Measurements from ENCODE around the gene SATB1. TPM values are rescaled to one million over a fixed set of nuclear protein-coding genes. Genes with fewer than 3 reads are reported as not detected.

The SATB1 gene
- total and polyA plus RNA-seq, 2 of the 4 experiments (the other 2 are of a cell fraction), result 7.5 to 10.7 TPM

- H3K18ac ChIP-seq (ENCODE audit: low read depth, low read length), result no peak overlapping the region
- H3K9me1 ChIP-seq (ENCODE audit: insufficient read depth, low read length), result no peaks in the 10 kb centered on the region
- ATAC-seq (ENCODE audit: low read depth) (no peak), DNase-seq (peak; percentile 5)
- H3K4me3 ChIP-seq (ENCODE audit: insufficient read depth, low read depth, low read length), result no peak overlapping the region
- H4K91ac ChIP-seq (ENCODE audit: insufficient read depth, low read depth, low read length), result no peak overlapping the region
- no peak overlapping the region for H2AFZ ChIP-seq (replicated peaks; ENCODE audit: low read length, poor library complexity)
- no peaks in the 10 kb centered on the region for H3K9me3 ChIP-seq (ENCODE audit: control insufficient read depth, insufficient read depth, low read length)
- in situ Hi-C loops (cut with MboI; ENCODE audit: low sequenced_read_pairs), result no loop called here
- H3K79me1 ChIP-seq (ENCODE audit: low read depth in 1 of 2, low read length in 2 of 2), result no peaks in the 10 kb centered on the region
- H4K5ac ChIP-seq (ENCODE audit: low read depth, low read length), result no peak overlapping the region
- H2AK9ac ChIP-seq (replicated peaks; ENCODE audit: low read depth, low read length, poor library complexity), result no peak overlapping the region
- H3K4ac ChIP-seq (ENCODE audit: low read depth, low read length), result no peak overlapping the region
- H3K9ac ChIP-seq (ENCODE audit: low read depth, low read length), result no peak overlapping the region
- TF ChIP-seq NFE2L2 (IDR thresholded peaks at IDR 0.05; ENCODE audit: low read depth, low read length), result no peak
- no peak for TF ChIP-seq MXI1 (IDR thresholded peaks at IDR 0.05; ENCODE audit: borderline replicate concordance, low read depth, low read length)
- TF ChIP-seq FOS (IDR thresholded peaks at IDR 0.05; ENCODE audit: low read depth, low read length), result no peak
- no peak for TF ChIP-seq CEBPB (IDR thresholded peaks at IDR 0.05; ENCODE audit: low read depth, low read length)
- TF ChIP-seq ELK1 (IDR thresholded peaks at IDR 0.05; ENCODE audit: borderline replicate concordance, low read depth, low read length), result no peak
- no peak for TF ChIP-seq RCOR1 (IDR thresholded peaks at IDR 0.05; ENCODE audit: insufficient replicate concordance, low read length)
- TF ChIP-seq CTCF (conservative IDR thresholded peaks at IDR 0.05; ENCODE audit: low read depth, low read length), result peak; percentile 57
- TF ChIP-seq BHLHE40 (IDR thresholded peaks at IDR 0.05; ENCODE audit: low read depth, low read length), result no peak
- no peak for TF ChIP-seq POLR2A (IDR thresholded peaks at IDR 0.05; ENCODE audit: low read depth, low read length)
- no peak for TF ChIP-seq CHD1 (IDR thresholded peaks at IDR 0.05; ENCODE audit: low read depth, low read length)
- TF ChIP-seq MAZ (IDR thresholded peaks at IDR 0.05; ENCODE audit: borderline replicate concordance, low read depth, low read length), result no peak
- TF ChIP-seq RFX5 (IDR thresholded peaks at IDR 0.05; ENCODE audit: low read depth, low read length), result no peak
- TF ChIP-seq SMC3 (IDR thresholded peaks at IDR 0.05; ENCODE audit: low read depth, low read length), result peak; percentile 34; the same call in 1 of the 2 replicates
- TF ChIP-seq USF2 (IDR thresholded peaks at IDR 0.05; ENCODE audit: low read depth, low read length), result no peak
- TF ChIP-seq RAD21 (IDR thresholded peaks at IDR 0.05; ENCODE audit: low read length), result peak; percentile 32
- no peak for TF ChIP-seq MAFK (IDR thresholded peaks at IDR 0.05; ENCODE audit: low read depth, low read length)
- no peak overlapping the region for H2BK20ac ChIP-seq (ENCODE audit: low read depth, low read length)
- no peak overlapping the region for H3K23ac ChIP-seq (ENCODE audit: low read depth, low read length)
- no peaks in the 10 kb centered on the region for H3K36me3 ChIP-seq (ENCODE audit: control insufficient read depth, insufficient read depth, low read length)
- H4K8ac ChIP-seq (ENCODE audit: low read depth in 2 of 2, low read length in 2 of 2), result no peak overlapping the region
- no peaks in the 10 kb centered on the region for H4K20me1 ChIP-seq (ENCODE audit: insufficient read depth, low read length)
- POLR2A ChIA-PET (ENCODE audit: unreplicated experiment), result no interaction called here
- CTCF ChIA-PET, result interaction anchor here (0.6 to 2.0 kb wide), 9 partner anchors 9 to 1897 kb away, joined by 3 to 15 read pairs (median 3); no protein-coding TSS in a partner anchor
- no peak overlapping the region for H2BK15ac ChIP-seq (ENCODE audit: low read depth, low read length)
- no peak overlapping the region for H2BK5ac ChIP-seq (ENCODE audit: low read depth, low read length, poor library complexity, severe bottlenecking)
- no peaks in the 10 kb centered on the region for H3K27me3 ChIP-seq (ENCODE audit: control insufficient read depth, insufficient read depth, low read length)
- H2AK5ac ChIP-seq (ENCODE audit: low read depth, low read length), result no peak overlapping the region
- no peak overlapping the region for H3K56ac ChIP-seq (ENCODE audit: extremely low read depth, insufficient read depth, low read length)
- no peak overlapping the region for H3K14ac ChIP-seq (replicated peaks; ENCODE audit: low read depth, low read length)
- H2BK120ac ChIP-seq (ENCODE audit: low read depth, low read length), result no peak overlapping the region
- WGBS, 2 experiments (ENCODE audit: extremely low coverage in 2 of 2, insufficient read length in 1 of 2), result no CpG with 5 or more reads among the region's 2 CpGs
- H3K4me2 ChIP-seq (ENCODE audit: low read depth, low read length), result no peak overlapping the region
- H3K4me1 ChIP-seq (ENCODE audit: control insufficient read depth, insufficient read depth, low read length), result no peaks in the 10 kb centered on the region
- H3K27ac ChIP-seq (ENCODE audit: insufficient read depth, low read length), result no peak overlapping the region
- BruUV-seq (replicated peaks), result no TSS peak
- intact Hi-C loops (cut with micrococcal nuclease), result loop anchor here (2.0 to 10.0 kb wide), 3 partner anchors 494 to 1787 kb away; no protein-coding TSS in a partner anchor
- dilution Hi-C loops (cut with HindIII; ENCODE audit: low sequenced_read_pairs, unreplicated experiment), result no loop called here
Measured at GRCh38 chr3:18389108-18389733, 35.9 kb downstream of the SATB1 start.

Data from IMR-90 (cell line).